ENCODE results near the gene TM9SF1.
"Not testable (repeated sequence)": the region's sequence is repeated elsewhere in the genome, so short reads cannot be mapped to it uniquely, and the experiment has no call there.

TM9SF1 gene

DNA sequence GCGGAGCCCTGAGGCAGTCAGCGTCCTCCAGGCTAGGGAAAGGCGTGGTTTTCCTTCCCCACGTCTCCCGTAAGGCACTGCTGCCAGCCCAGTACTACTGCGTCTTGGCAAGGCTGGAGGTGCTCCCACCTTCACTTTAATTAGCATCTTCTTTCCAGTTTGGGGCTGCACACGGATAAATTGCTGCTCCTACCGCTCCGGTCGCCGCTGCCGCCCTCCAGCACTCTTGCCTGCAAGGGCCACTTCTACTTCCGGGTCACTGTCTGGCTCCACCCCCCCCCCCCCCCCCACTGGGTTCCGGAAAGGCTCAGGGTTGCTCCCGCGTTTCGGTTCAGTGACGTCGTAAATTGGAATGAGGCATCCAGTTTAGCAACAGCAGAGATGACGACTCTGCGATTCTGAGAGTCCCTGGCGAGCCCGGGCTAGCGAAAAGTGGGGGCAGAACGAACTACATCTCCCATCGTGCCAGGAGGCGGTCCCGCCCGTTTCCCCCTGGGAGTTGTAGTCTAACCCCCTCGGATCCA, 36.9 kb upstream of the TM9SF1 start, which contains the start of gene NEDD8:
TSS of gene NEDD8 (minus strand) at position 247 of the 524 bp plus-strand sequence. CDS start at position 147, 100 bp downstream.
- TF ChIP-seq, protein P1, sequence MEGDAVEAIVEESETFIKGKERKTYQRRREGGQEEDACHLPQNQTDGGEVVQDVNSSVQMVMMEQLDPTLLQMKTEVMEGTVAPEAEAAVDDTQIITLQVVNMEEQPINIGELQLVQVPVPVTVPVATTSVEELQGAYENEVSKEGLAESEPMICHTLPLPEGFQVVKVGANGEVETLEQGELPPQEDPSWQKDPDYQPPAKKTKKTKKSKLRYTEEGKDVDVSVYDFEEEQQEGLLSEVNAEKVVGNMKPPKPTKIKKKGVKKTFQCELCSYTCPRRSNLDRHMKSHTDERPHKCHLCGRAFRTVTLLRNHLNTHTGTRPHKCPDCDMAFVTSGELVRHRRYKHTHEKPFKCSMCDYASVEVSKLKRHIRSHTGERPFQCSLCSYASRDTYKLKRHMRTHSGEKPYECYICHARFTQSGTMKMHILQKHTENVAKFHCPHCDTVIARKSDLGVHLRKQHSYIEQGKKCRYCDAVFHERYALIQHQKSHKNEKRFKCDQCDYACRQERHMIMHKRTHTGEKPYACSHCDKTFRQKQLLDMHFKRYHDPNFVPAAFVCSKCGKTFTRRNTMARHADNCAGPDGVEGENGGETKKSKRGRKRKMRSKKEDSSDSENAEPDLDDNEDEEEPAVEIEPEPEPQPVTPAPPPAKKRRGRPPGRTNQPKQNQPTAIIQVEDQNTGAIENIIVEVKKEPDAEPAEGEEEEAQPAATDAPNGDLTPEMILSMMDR (IDR thresholded peaks at IDR 0.05; ENCODE audit: extremely low read depth, missing control alignments), result no peak
- peak; percentile 82 for DNase-seq (ENCODE audit: low spot score)

DNA sequence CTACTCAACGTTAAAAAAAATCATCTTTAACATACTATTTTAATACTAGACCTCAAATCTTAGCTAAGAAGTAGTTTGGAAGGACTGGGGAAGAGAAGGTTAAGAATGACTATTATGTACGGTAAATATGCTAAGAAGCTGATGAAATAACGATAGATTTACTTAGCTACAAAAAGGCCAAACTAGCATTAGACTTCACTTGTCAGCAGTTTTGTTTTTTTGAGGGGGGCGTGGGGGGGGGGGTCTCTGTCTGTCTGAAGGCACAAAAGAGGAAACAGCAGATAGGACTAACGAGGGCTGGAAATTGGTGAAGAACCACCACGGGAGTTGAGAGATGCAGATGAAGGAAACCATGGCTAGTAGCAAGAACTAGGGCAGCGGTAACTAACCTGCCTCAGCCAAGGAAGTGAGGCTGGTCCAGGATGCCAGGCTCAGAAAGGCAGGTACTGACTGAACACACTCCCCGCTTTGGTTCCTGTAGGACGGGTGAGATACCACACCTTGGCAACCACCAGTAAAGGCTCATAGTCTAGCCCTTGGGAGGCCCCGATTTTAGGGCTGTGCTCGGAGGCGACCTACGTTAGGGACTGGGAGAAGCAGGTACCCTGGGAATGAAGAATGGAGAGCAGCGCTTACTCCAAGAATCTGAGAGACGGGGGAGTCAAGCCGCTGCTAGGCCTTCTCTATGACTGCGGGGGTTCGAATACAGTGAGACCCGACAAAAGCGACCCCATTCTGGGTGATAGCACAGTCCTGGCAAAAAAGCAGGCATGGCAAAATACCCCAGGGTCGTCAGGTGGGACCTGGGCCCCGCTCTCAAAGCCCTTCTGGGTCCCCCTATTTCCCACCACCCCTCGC, 36.3 kb upstream of the TM9SF1 start:
- TF ChIP-seq, protein P1 (IDR thresholded peaks at IDR 0.05; ENCODE audit: extremely low read depth, missing control alignments), result no peak
- DNase-seq (ENCODE audit: low spot score), result no peak

DNA sequence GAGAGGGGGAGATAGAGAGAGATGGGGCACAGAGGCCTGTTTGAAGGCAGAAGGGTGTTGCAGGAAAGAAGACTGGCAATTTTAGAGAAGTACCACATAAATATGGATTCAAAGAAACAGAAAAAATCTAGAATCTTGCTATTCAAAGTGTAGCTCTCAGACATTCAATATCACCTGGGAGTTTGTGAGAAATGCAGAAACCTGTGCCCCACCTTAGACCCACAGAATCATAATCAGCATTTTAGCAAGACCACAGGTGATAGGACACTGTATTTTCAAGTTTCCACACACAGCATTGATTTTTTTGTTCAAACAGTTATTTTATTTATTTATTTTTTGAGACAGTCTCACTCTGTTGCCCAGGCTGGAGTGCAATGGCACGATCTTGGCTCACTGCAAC, 33.7 kb upstream of the TM9SF1 start:
- TF ChIP-seq, protein P1 (IDR thresholded peaks at IDR 0.05; ENCODE audit: extremely low read depth, missing control alignments), result no peak
- DNase-seq (ENCODE audit: low spot score), result no peak

DNA sequence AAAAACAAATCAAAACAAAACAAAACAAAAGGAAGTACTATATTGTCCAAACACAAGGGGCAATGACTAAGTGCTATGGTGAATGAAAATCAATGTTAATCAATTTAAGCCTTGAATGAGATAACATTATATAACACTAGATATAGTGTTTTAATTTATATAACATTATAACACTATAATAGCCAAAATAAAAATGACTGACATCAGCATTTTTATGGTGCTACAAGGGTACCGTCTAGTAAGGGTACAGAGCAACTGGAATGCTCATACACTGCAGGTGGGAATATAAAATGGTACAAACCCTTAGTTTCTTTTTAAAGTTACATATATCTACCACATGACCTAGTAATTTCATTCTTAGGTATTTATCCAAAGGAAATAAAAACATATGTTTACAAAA, 31.2 kb upstream of the TM9SF1 start:
- DNase-seq (ENCODE audit: low spot score), result no peak
- TF ChIP-seq, protein P1 (IDR thresholded peaks at IDR 0.05; ENCODE audit: extremely low read depth, missing control alignments), result no peak

DNA sequence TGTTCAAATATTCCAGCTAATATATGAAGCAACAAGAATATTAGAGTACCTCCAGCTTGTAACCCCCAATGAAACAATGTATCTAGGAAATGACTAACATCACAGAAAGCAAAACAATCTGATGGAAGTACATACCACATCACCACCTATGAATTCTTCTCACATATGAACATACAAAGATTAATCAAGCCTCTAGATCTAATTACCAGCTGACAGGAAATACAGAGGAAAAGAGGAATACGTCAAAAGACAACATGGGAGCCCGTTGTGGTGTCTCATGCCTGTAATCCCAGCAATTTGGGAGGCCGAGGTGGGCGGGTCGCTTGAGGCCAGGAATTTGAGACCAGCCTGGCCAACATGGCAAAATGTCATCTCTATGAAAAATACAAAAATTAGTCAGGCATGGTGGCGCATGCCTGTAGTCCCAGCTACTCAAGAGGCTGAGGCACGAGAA, 29.4 kb upstream of the TM9SF1 start:
- TF ChIP-seq, protein P1 (IDR thresholded peaks at IDR 0.05; ENCODE audit: extremely low read depth, missing control alignments), result no peak
- no peak for DNase-seq (ENCODE audit: low spot score)

DNA sequence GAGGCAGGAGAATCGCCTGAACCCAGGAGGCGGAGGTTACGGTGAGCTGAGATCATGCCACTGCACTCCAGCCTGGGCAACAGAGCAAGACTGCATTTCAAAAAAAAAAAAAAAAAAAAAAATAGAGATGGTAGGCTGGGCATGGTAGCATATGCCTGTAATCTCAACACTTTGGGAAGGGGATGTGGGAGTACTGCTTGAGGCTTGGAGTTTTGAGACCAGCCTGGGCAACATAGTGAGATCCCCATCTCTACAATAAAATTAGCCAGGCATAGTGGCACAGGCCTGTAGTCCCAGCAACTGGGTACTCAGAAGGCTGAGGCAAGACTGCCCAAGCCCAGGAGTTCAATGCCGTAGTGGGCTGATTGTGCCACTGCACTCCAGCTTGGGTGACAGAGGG, 27.7 kb upstream of the TM9SF1 start:
- DNase-seq (ENCODE audit: low spot score), result not testable (repeated sequence)

DNA sequence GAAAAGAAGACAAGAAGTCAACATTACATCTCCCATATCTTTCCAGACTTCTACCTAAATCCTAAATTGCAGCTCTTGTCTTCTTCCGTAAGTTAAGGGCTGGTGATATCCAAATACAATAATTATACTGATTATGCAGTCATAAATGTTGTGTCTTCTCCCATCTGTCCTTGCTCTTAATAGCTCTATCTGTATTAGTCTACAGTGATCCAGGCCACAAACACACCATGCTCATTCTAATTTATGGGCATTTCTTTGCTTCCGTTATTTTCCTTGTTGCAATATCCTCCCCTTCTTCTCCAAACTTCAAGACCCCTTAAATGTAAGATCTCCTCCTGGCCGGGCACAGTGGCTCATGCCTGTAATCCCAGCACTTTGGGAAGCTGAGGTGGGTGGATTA, 24.3 kb upstream of the TM9SF1 start:
- TF ChIP-seq, protein P1 (IDR thresholded peaks at IDR 0.05; ENCODE audit: extremely low read depth, missing control alignments), result no peak
- DNase-seq (ENCODE audit: low spot score), result no peak

Measured in GM20000 (cell line).